Thoracic aorta (tissue), 2 donors: ENCODE data around the gene PPME1. TPM values are rescaled to one million over a fixed set of nuclear protein-coding genes. Genes with fewer than 3 reads are reported as not detected.

Source experiments
- ATAC-seq: fragments of 150-250 bp; one replicate; pipeline ENCODE4 v1.8.0; 2017; ENCODE audit warnings: low read depth; ENCODE audit not compliant: insufficient number of reproducible peaks, low FRiP score
- DNase-seq: peaks from one replicate; pipeline ENCODE4 v3.0.0-alpha.2; 2020; ENCODE audit warnings: low spot score
- H3K27ac ChIP-seq, 2 donors: fragments of 200-600 bp; sonication (generic); 1 replicate in 1 of 2; 2 replicates in 1 of 2; pipeline ENCODE4 v1.5.1; 2016; ENCODE audit warnings: mild to moderate bottlenecking in 2 of 2, moderate library complexity in 2 of 2
- H3K27me3 ChIP-seq: fragments of 200-600 bp; sonication (generic); replicated peaks from 2 replicates; pipeline ENCODE4 v1.6.0; 2016; ENCODE audit warnings: mild to moderate bottlenecking; ENCODE audit not compliant: insufficient read depth
- H3K36me3 ChIP-seq: fragments of 200-600 bp; sonication (generic); one replicate; pipeline ENCODE4 v1.5.1; 2016
- H3K4me1 ChIP-seq, 2 donors: fragments of 200-600 bp; sonication (generic); 1 replicate in 1 of 2; 2 replicates in 1 of 2; pipeline versions ENCODE4 v1.5.1 to v1.6.0; 2016; ENCODE audit warnings: low read depth in 2 of 2, mild to moderate bottlenecking in 1 of 2; ENCODE audit not compliant: control insufficient read depth in 1 of 2
- H3K4me3 ChIP-seq: fragments of 200-600 bp; sonication (generic); 2 replicates; pipeline ENCODE4 v1.5.1; 2016; ENCODE audit warnings: mild to moderate bottlenecking
- H3K9me3 ChIP-seq: fragments of 200-600 bp; sonication (generic); 2 replicates; pipeline ENCODE4 v1.5.1; 2016
- CTCF ChIP-seq: fragments of 200-600 bp; sonication (generic); IDR thresholded peaks from one replicate; pipeline ENCODE4 v1.5.1; 2019; ENCODE audit warnings: antibody characterized with exemption
- total RNA-seq, 2 donors: library from RNA; depleted of rRNA; stranded (reverse); fragments of >200 nt; gene quantifications; one replicate each; pipeline versions ENCODE4 v1.1.0 to v1.2.3, GENCODE V29; 2016

Gene PPME1
- total RNA-seq, 2 donors from 2014 or later, result 31.2 to 37.4 TPM

DNA sequence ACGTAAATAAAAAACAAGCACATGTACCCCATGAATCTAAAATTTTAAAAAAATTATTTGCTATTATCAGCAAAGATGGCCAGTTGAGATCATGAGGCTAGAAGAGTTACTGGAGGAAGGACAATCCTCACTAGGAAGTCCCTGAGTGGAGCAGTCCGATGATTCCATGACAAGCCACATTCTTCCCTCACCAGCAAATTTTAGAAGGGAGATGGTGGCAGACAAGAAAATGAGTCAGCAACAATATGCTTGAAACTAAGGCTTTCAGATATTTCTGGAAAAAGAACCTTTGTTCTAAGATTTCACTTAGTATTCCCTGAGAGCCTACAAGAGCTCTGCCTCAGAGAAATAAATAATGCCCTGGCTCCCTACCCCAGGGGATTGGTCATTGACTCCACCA is 105.5 kb downstream of the PPME1 start:
- Histone ChIP-seq H3K4me1 (peaks cover 0 to 9% of the 10 kb centered on the region in 2 donors), H3K36me3 (no peaks in the 10 kb centered on the region), H3K27ac (no peak overlapping the region), H3K9me3 (no peaks in the 10 kb centered on the region), H3K27me3 (no peaks in the 10 kb centered on the region), H3K4me3 (no peak overlapping the region)
- TF ChIP-seq CTCF, result no peak
- ATAC-seq (no peak), DNase-seq (no peak)

DNA sequence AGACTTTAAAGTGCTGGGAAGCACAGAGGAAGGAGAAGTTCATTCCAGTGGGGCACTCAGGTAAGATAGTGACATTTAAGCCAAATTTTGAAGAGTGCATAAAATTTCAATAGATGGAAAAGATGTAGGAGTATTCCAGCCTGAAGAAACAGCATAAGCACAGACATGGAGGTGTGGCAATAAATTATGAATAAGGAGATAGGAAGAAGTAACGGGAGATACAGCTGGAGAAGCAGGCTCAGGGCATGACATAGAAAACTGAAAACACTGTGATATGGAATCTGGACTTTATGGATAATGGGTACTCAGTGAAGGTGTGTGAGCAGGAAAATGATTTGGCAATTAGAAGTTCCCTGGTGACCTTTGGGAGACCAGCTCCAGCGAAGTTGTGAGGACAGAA is 107.0 kb downstream of the PPME1 start:
- no peak for DNase-seq
- Histone ChIP-seq H3K9me3 (no peaks in the 10 kb centered on the region), H3K4me1 (peaks cover 0 to 9% of the 10 kb centered on the region in 2 donors), H3K27ac (peak overlapping the region in 1 of 2 donors; percentile 10), H3K27me3 (no peaks in the 10 kb centered on the region), H3K36me3 (no peaks in the 10 kb centered on the region), H3K4me3 (no peak overlapping the region)
- no peak for TF ChIP-seq CTCF
- no peak for ATAC-seq

DNA sequence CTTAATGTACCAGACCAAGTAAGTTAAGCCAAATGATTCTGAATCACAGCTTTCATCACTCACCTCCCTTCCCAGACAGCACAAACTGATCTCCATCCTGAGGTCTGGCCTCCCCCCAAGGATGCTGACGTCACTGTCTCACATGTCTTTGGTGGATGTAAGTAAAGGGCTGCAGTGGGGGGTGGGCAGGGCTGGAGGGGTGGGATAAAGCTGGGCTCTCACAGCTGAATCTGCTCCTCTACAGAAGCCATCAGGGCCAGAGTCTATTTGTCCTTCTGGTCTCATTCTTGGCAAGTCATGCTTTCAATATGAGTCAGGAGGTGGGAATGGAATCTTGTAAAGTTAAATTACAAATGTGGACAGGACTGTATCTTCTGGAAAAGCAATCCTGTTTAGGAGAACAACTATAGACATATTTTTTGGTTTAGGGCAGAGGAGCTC is 107.7 kb downstream of the PPME1 start:
- ATAC-seq (no peak), DNase-seq (peak; percentile 30)
- peaks cover 0 to 9% of the 10 kb centered on the region in 2 donors for H3K4me1 ChIP-seq
- no peaks in the 10 kb centered on the region for H3K9me3 ChIP-seq
- peak overlapping the region in 1 of 2 donors; percentile 10 for H3K27ac ChIP-seq
- no peaks in the 10 kb centered on the region for H3K27me3 ChIP-seq
- H3K4me3 ChIP-seq, result no peak overlapping the region
- no peak for TF ChIP-seq CTCF
- no peaks in the 10 kb centered on the region for H3K36me3 ChIP-seq

DNA sequence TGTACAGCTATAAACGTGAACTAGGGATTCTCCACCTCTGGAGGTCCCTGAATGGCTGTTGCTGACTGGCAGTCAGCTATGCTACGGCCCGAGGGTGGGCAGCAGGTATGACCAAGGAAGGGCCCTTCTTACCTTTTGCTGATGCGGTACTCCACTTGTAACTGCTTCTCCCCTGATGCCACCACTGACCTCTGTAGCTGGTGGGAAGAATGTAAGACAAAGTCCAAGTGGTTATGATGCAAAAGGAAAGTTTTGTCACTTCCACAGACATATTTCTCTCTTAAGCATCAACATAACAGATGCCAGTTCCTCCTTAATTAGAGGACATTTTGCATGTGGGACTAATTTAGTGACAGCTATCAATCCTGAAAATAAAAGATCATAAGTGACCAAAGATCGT is 108.2 kb downstream of the PPME1 start:
- H3K4me1 ChIP-seq, result peaks cover 0 to 9% of the 10 kb centered on the region in 2 donors
- ATAC-seq, result no peak
- no peak for TF ChIP-seq CTCF
- no peak overlapping the region for H3K4me3 ChIP-seq
- DNase-seq, result no peak
- no peak overlapping the region for H3K27ac ChIP-seq
- no peaks in the 10 kb centered on the region for H3K9me3 ChIP-seq
- no peaks in the 10 kb centered on the region for H3K27me3 ChIP-seq
- no peaks in the 10 kb centered on the region for H3K36me3 ChIP-seq

GRCh38 chr11:74280494-74280893 is 109.4 kb downstream of the PPME1 start:
- no peak for DNase-seq
- ATAC-seq, result no peak
- TF ChIP-seq CTCF, result no peak
- H3K4me3 ChIP-seq, result no peak overlapping the region
- no peaks in the 10 kb centered on the region for H3K9me3 ChIP-seq
- H3K4me1 ChIP-seq, result peaks cover 0 to 9% of the 10 kb centered on the region in 2 donors
- H3K36me3 ChIP-seq, result no peaks in the 10 kb centered on the region
- H3K27ac ChIP-seq, result no peak overlapping the region
- H3K27me3 ChIP-seq, result no peaks in the 10 kb centered on the region
